ENCODE measurements around the gene HOXB6.

DNA sequence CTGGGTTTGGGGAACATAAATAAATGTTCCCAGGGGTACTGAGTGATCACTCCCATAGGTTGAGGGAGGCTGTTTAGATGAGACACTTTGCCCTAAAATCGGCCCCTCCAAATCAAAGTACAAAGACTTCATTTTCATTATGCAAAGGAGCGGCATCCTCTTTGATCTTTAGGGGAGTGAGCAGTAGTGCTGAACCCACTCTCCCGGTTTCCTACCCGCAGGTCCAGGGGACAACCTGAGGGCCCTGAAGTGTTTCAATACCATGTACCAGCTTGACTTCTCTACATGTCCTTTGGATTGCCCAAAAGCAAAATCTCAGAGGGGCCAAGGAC, 3.6 kb downstream of the HOXB6 start:
- TF ChIP-seq, protein P1, sequence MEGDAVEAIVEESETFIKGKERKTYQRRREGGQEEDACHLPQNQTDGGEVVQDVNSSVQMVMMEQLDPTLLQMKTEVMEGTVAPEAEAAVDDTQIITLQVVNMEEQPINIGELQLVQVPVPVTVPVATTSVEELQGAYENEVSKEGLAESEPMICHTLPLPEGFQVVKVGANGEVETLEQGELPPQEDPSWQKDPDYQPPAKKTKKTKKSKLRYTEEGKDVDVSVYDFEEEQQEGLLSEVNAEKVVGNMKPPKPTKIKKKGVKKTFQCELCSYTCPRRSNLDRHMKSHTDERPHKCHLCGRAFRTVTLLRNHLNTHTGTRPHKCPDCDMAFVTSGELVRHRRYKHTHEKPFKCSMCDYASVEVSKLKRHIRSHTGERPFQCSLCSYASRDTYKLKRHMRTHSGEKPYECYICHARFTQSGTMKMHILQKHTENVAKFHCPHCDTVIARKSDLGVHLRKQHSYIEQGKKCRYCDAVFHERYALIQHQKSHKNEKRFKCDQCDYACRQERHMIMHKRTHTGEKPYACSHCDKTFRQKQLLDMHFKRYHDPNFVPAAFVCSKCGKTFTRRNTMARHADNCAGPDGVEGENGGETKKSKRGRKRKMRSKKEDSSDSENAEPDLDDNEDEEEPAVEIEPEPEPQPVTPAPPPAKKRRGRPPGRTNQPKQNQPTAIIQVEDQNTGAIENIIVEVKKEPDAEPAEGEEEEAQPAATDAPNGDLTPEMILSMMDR (IDR thresholded peaks at IDR 0.05) = no peak
- TF ChIP-seq, protein P2, sequence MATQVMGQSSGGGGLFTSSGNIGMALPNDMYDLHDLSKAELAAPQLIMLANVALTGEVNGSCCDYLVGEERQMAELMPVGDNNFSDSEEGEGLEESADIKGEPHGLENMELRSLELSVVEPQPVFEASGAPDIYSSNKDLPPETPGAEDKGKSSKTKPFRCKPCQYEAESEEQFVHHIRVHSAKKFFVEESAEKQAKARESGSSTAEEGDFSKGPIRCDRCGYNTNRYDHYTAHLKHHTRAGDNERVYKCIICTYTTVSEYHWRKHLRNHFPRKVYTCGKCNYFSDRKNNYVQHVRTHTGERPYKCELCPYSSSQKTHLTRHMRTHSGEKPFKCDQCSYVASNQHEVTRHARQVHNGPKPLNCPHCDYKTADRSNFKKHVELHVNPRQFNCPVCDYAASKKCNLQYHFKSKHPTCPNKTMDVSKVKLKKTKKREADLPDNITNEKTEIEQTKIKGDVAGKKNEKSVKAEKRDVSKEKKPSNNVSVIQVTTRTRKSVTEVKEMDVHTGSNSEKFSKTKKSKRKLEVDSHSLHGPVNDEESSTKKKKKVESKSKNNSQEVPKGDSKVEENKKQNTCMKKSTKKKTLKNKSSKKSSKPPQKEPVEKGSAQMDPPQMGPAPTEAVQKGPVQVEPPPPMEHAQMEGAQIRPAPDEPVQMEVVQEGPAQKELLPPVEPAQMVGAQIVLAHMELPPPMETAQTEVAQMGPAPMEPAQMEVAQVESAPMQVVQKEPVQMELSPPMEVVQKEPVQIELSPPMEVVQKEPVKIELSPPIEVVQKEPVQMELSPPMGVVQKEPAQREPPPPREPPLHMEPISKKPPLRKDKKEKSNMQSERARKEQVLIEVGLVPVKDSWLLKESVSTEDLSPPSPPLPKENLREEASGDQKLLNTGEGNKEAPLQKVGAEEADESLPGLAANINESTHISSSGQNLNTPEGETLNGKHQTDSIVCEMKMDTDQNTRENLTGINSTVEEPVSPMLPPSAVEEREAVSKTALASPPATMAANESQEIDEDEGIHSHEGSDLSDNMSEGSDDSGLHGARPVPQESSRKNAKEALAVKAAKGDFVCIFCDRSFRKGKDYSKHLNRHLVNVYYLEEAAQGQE (IDR thresholded peaks at IDR 0.05; ENCODE audit: insufficient read depth in 1 of 2, low read depth in 2 of 2, low read length in 1 of 2) = no peak
- peak; percentile 7; the same call in 1 of the 2 replicates for TF ChIP-seq POLR2AphosphoS5 (IDR thresholded peaks at IDR 0.05; ENCODE audit: low read depth, low read length)
- no peak for TF ChIP-seq SIN3A (IDR thresholded peaks at IDR 0.05; ENCODE audit: borderline replicate concordance, insufficient read depth, low read depth, low read length)
